ENCODE data around the gene SLITRK3.

DNA sequence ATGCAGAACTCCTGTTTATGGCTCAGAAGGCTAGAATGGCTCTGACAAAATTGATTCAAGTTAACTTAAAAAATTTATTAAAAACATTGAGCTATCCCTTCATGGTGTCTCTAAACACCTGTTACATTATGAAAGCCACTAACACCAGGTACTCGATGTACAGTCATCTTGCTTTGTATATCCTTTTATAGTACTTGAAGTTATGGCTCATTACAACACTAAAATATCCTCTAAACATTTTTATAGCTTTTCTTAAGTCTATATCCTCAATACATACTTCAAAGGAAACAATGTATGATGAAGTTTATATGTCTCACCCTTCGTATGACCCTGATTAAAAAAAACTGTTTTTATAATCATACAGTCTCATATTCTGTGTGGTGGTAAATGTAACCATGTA lies 38.2 kb downstream of the SLITRK3 start:
- TF ChIP-seq CTCF (IDR thresholded peaks at IDR 0.05; ENCODE audit: borderline replicate concordance, extremely low read depth, low read length, poor library complexity, severe bottlenecking), result no peak
- no peak for TF ChIP-seq EZH2 (IDR thresholded peaks at IDR 0.05; ENCODE audit: borderline replicate concordance, low read depth, low read length, severe bottlenecking)
